ENCODE data around the gene FBP1. TPM values are rescaled to one million over a fixed set of nuclear protein-coding genes. Genes with fewer than 3 reads are reported as not detected.

FBP1 gene
- total RNA-seq, result 1 to 10 TPM in 2 of 4 donors, under 1 TPM in 1, not detected in 1; 0.46 to 3.5 (median 1.7) TPM

DNA sequence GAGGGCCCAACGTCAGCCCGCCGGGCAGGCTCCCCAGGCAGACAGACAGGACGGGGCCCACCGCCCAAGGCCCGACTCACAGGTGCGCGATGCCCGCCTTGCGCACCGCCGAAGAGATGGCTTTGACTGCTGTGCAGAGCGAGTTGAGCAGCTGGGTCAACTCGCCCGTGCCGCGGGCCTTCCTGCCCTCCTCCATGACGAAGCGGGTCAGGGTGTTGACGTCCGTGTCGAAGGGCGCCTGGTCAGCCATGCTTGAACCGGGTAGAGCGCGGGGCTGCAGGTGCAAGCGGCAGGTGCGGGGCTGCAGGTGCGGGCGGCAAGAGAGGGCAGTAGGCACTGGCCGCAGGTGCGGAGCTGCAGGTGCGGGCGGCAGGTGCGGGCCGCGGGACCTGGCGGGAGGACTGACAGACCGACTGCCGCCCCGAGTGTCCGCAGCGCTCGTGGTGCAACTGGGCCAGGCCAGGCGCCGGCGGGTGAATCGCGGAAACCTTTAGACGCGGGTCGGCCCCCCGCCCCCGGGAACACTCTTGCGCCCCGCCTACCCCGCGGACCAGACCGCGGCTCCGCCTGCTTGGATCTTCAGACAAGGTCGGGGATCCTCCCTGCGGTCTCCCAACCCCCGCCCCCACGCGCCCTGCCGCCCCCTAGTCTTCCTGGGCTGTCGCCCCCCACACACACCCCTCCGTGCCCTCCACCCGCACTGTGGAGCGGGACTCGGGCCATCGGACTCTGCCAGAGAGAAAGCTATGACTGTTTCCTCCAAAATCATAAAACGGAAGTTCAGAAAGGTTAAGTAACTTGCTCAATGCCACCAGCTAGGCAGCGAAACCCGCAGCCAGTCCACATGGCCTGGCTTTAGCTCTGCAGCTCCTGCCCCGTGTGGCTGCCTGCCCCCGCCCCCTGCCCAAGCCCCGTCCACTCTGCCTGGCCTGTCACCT is at the start of gene FBP1:
FBP1 (minus strand) TSS at position 458 of the 938 bp plus-strand sequence; CDS start at position 250, 208 bp downstream.
- DNase-seq (no peak), ATAC-seq (peak in 1 of 2 donors; percentile 30)
- intact Hi-C loops (cut with DNase I; ENCODE audit: low total_unique reads), result no loop called here
- Histone ChIP-seq H3K9me3 (no peaks in the 10 kb centered on the region), H3K4me3 (peak within 1 kb of the TSS; percentile 53 to 70 (median 64)), H3K4me1 (peaks cover 0 to 8% of the 10 kb centered on the region in 2 donors), H3K27ac (no peak within 1 kb of the TSS), H3K27me3 (peaks cover 10 to 30% (median 24%) of the 10 kb centered on the region in 3 donors), H3K36me3 (no peaks in the 10 kb centered on the region)
- in situ Hi-C loops (cut with MboI; ENCODE audit: low sequenced_read_pairs in 4 of 4), result no loop called here
- no peak for TF ChIP-seq POLR2A (IDR thresholded peaks at IDR 0.05)
- TF ChIP-seq, protein P1, sequence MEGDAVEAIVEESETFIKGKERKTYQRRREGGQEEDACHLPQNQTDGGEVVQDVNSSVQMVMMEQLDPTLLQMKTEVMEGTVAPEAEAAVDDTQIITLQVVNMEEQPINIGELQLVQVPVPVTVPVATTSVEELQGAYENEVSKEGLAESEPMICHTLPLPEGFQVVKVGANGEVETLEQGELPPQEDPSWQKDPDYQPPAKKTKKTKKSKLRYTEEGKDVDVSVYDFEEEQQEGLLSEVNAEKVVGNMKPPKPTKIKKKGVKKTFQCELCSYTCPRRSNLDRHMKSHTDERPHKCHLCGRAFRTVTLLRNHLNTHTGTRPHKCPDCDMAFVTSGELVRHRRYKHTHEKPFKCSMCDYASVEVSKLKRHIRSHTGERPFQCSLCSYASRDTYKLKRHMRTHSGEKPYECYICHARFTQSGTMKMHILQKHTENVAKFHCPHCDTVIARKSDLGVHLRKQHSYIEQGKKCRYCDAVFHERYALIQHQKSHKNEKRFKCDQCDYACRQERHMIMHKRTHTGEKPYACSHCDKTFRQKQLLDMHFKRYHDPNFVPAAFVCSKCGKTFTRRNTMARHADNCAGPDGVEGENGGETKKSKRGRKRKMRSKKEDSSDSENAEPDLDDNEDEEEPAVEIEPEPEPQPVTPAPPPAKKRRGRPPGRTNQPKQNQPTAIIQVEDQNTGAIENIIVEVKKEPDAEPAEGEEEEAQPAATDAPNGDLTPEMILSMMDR (IDR thresholded peaks at IDR 0.05 in 4 of 5, conservative IDR thresholded peaks at IDR 0.05 in 1 of 5), result no peak

DNA sequence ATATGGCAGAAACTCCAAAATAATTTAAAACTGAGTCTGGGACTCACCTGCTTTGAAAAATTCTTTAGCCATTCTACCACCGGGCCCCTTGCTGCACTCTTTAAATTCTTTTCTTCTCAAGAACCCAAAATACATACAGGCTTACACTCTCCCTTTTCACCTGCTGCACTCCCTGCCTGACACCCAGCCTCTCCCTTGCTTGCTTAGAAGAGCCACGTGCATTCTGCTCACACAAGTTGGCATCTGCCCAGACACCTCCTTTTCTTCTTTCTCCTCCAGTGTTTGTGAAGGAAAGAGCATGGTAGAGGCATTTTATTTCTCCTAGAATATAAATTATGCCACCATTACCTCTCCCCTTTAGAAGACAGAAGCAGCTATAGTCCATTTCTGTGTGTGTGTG is 48.1 kb upstream of the FBP1 start:
- Histone ChIP-seq H3K27me3 (no peaks in the 10 kb centered on the region), H3K36me3 (no peaks in the 10 kb centered on the region), H3K4me3 (no peak overlapping the region), H3K4me1 (no peaks in the 10 kb centered on the region), H3K9me3 (no peaks in the 10 kb centered on the region), H3K27ac (no peak overlapping the region)
- DNase-seq, result no peak
- intact Hi-C loops (cut with DNase I; ENCODE audit: low total_unique reads) (loop anchor here (10.0 kb wide), 2 partner anchors 387 to 477 kb away; no protein-coding TSS in a partner anchor), in situ Hi-C loops (cut with MboI; ENCODE audit: low sequenced_read_pairs in 4 of 4) (loop anchor here in 1 of 4 donors (25.0 kb wide), 1 partner anchor 1525 kb away; no protein-coding TSS in a partner anchor)
- no peak for ATAC-seq
- TF ChIP-seq, protein P1 (IDR thresholded peaks at IDR 0.05 in 4 of 5, conservative IDR thresholded peaks at IDR 0.05 in 1 of 5), result no peak
- TF ChIP-seq POLR2A (IDR thresholded peaks at IDR 0.05), result no peak

DNA sequence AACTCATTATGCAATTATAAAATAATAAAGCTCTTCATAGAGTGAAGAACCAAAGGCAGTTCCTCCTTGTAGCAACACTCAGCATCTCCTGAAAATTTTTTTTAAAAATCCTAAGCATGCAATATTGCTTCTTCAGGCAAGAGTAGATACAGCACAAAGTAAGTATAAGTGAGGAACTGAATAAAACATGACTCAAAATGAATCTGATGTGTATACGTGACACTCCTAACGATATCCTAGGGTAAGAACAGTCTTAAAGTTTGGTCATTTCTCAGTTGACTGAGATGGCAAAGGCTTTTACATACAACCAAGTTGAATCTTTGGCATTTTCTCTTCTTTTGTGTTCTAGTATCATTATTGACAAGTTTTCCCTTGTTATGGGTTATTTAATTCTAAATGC is 46.0 kb upstream of the FBP1 start:
- TF ChIP-seq POLR2A (IDR thresholded peaks at IDR 0.05), result no peak
- TF ChIP-seq, protein P1 (IDR thresholded peaks at IDR 0.05 in 4 of 5, conservative IDR thresholded peaks at IDR 0.05 in 1 of 5), result no peak
- DNase-seq (no peak), ATAC-seq (no peak)
- in situ Hi-C loops (cut with MboI; ENCODE audit: low sequenced_read_pairs in 4 of 4), result loop anchor here in 1 of 4 donors (25.0 kb wide), 1 partner anchor 1527 kb away; no protein-coding TSS in a partner anchor
- H3K27me3 ChIP-seq, result no peaks in the 10 kb centered on the region
- H3K36me3 ChIP-seq, result no peaks in the 10 kb centered on the region
- H3K27ac ChIP-seq, result no peak overlapping the region
- no peaks in the 10 kb centered on the region for H3K4me1 ChIP-seq
- no peaks in the 10 kb centered on the region for H3K9me3 ChIP-seq
- intact Hi-C loops (cut with DNase I; ENCODE audit: low total_unique reads), result loop anchor here (10.0 kb wide), 2 partner anchors 389 to 479 kb away; no protein-coding TSS in a partner anchor
- no peak overlapping the region for H3K4me3 ChIP-seq

DNA sequence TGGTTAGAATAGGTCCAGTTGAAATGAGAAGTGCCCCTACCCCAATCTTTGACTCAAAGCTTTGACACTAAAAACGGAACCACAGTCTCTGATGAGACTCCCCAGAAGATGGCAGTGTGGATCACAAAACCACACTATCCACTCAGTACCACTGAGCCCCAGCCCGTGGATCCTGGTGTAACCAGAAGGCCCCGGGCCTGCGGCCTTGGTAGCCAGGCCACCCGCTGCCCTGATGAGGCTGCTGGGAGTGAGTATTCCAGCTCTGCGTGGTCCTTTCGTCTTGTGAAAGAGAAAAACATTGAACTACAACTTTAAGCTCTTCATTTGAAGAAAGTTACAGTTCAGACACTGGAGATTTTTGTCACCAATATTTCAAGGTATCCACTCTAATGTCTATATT is 42.2 kb upstream of the FBP1 start:
- intact Hi-C loops (cut with DNase I; ENCODE audit: low total_unique reads), result loop anchor here (1.0 to 10.0 kb wide), 5 partner anchors 96 to 483 kb away; no protein-coding TSS in a partner anchor
- no peaks in the 10 kb centered on the region for H3K27me3 ChIP-seq
- ATAC-seq, result peak; percentile 96 to 99
- H3K4me1 ChIP-seq, result no peaks in the 10 kb centered on the region
- no peaks in the 10 kb centered on the region for H3K9me3 ChIP-seq
- H3K27ac ChIP-seq, result peak overlapping the region in 1 of 4 donors; percentile 44
- peak; percentile 54 to 64 for DNase-seq
- H3K36me3 ChIP-seq, result no peaks in the 10 kb centered on the region
- in situ Hi-C loops (cut with MboI; ENCODE audit: low sequenced_read_pairs in 4 of 4), result loop anchor here (5.0 to 25.0 kb wide), 2 partner anchors 446 to 1531 kb away; no protein-coding TSS in a partner anchor
- TF ChIP-seq, protein P1 (IDR thresholded peaks at IDR 0.05 in 4 of 5, conservative IDR thresholded peaks at IDR 0.05 in 1 of 5), result peak; percentile 46 to 77 (median 72)
- TF ChIP-seq POLR2A (IDR thresholded peaks at IDR 0.05), result no peak
- no peak overlapping the region for H3K4me3 ChIP-seq
